Heart right ventricle (tissue), 16 donors: ENCODE data around the gene RUFY3. TPM values are rescaled to one million over a fixed set of nuclear protein-coding genes. Genes with fewer than 3 reads are reported as not detected.

Experiments
- ATAC-seq, 8 donors: fragments of 200-7000 bp; cut with Tn5 transposase; one replicate each; pipeline ENCODE4 v1.9.1; 2020; ENCODE audit warnings: mild to moderate bottlenecking in 8 of 8, moderate library complexity in 8 of 8, moderate number of reproducible peaks in 1 of 8
- DNase-seq, 2 donors: peaks; one replicate each; pipeline ENCODE4 v3.0.0-alpha.2; 2020
- H3K27ac ChIP-seq, 10 donors: fragments of 200-600 bp; sonication (generic) in 2 of 10; one replicate each; pipeline versions ENCODE4 v1.5.0 to v1.8.0; 2020 to 2022; ENCODE audit warnings: mild to moderate bottlenecking in 3 of 10
- H3K27me3 ChIP-seq, 7 donors: fragments of 200-600 bp; one replicate each; pipeline ENCODE4 v1.8.0; 2021 to 2022; ENCODE audit warnings: mild to moderate bottlenecking in 2 of 7
- H3K36me3 ChIP-seq, 9 donors: fragments of 200-600 bp; sonication (generic) in 1 of 9; one replicate each; pipeline versions ENCODE4 v1.5.0 to v1.8.0; 2020 to 2022; ENCODE audit warnings: mild to moderate bottlenecking in 2 of 9
- H3K4me1 ChIP-seq, 9 donors: fragments of 200-600 bp; sonication (generic) in 1 of 9; one replicate each; pipeline versions ENCODE4 v1.5.0 to v1.8.0; 2020 to 2022; ENCODE audit warnings: mild to moderate bottlenecking in 4 of 9
- H3K4me3 ChIP-seq, 10 donors: fragments of 200-600 bp; sonication (generic) in 2 of 10; one replicate each; pipeline versions ENCODE4 v1.5.0 to v1.8.0; 2020 to 2022; ENCODE audit warnings: mild to moderate bottlenecking in 7 of 10, moderate library complexity in 2 of 10
- H3K9me3 ChIP-seq, 11 donors: fragments of 200-600 bp in 10 of 11; sonication (generic) in 2 of 11; one replicate each; pipeline versions ENCODE4 v1.5.0 to v1.8.0; 2013 to 2022; ENCODE audit warnings: mild to moderate bottlenecking in 2 of 11, control low read depth in 1 of 11, moderate library complexity in 1 of 11
- CTCF ChIP-seq, 9 donors: fragments of 200-600 bp; sonication (generic) in 2 of 9; IDR thresholded peaks; one replicate each; pipeline versions ENCODE4 v1.5.0 to v1.8.0; 2021 to 2022; ENCODE audit warnings: antibody characterized with exemption in 9 of 9, mild to moderate bottlenecking in 5 of 9, moderate library complexity in 1 of 9
- WGBS, 2 donors: extraction: QIAGEN DNeasy Blood & Tissue Kit; methylation state at CpG; one replicate each; pipeline ENCODE4 v1.1.7; 2013; ENCODE audit warnings: inconsistent platforms in 1 of 2; 5-methylcytosine and 5-hydroxymethylcytosine counted together
- intact Hi-C, 10 donors: fragments of 100-400 bp; cut with DNase I; formaldehyde crosslinking; loops; one replicate each; pipeline versions ENCODE4 v1.11.1 to v1.14.2; 2022
- polyA plus RNA-seq, 2 donors: library from polyadenylated mRNA; stranded (reverse); fragments of 200-250 nt; gene quantifications; one replicate each; pipeline ENCODE4 v1.2.3, GENCODE V29; 2013
- total RNA-seq, 10 donors: library from RNA; stranded (reverse); fragmentation: NEBNext Ultra II Directional in 3 of 10; extraction: Animal tissue kit (Norgen Biotek cat#: 25700) in 3 of 10; gene quantifications; one replicate each; pipeline versions ENCODE4 v1.2.1 to v1.2.4, GENCODE V29; 2021 to 2023
- donor health status: Arrhythmogenic right ventricular cardiomyopathy.
- donor health status: ischemic (EF 13 %, LVEDD 7.1; RV severe dilation, severe dysfunction).
- donor health status: healthy with polysubstance abuse.
- donor health status: DM: no; HTN: yes; CAD: no.
- donor health status: DM: no; HTN: no; CAD: no.
- donor health status: ischemic (EF 25% LVEDD 6.9; RV normal size, moderate dysfunction).
- donor health status: ischemic (EF 25% LVEDD 5.7; RV mildly dilated, moderate dysfunction).
- donor health status: healthy.
- donor health status: DM: yes; HTN: yes; CAD: no.
- donor health status: Ischemic cardiomyopathy.
- donor health status: ischemic (EF 35%, LVEDD 5.7; RV mildly dilated, moderate dysfunction).
- donor health status: nonischemic (EF 11% LVEDD 7.7; RV severe dilation, severe dysfunction).
- donor health status: DM: yes; HTN: yes; CAD: no.
- donor health status: PGD.
- donor health status: ischemic (EF 29% LVEDD 5.4; RV normal size, mild dysfunction).
- donor health status: nonischemic (EF 23%, LVEDD 6.1; RV moderate dilation, normal function).

Gene RUFY3
- total and polyA plus RNA-seq, 12 donors = 13.2 to 28.7 (median 21.7) TPM

GRCh38 chr4:70808151-70808550, 86.4 kb downstream of the RUFY3 start:
- 91 to 92% methylated on average over 1 of the region's 1 CpG for WGBS, 2 donors
- TF ChIP-seq CTCF (IDR thresholded peaks at IDR 0.05) = no peak
- no peak overlapping the region for H3K27ac ChIP-seq
- DNase-seq (no peak), ATAC-seq (no peak)
- H3K9me3 ChIP-seq = no peaks in the 10 kb centered on the region
- intact Hi-C loops = no loop called here
- no peaks in the 10 kb centered on the region for H3K27me3 ChIP-seq
- H3K4me3 ChIP-seq = no peak overlapping the region
- H3K4me1 ChIP-seq = no peaks in the 10 kb centered on the region
- H3K36me3 ChIP-seq = peaks cover 0 to 54% (median 3%) of the 10 kb centered on the region in 9 donors

GRCh38 chr4:70815370-70815769, 93.6 kb downstream of the RUFY3 start:
- intact Hi-C loops = no loop called here
- no peaks in the 10 kb centered on the region for H3K27me3 ChIP-seq
- TF ChIP-seq CTCF (IDR thresholded peaks at IDR 0.05) = no peak
- ATAC-seq (no peak), DNase-seq (no peak)
- no peak overlapping the region for H3K27ac ChIP-seq
- peaks cover 0 to 29% (median 18%) of the 10 kb centered on the region in 9 donors for H3K36me3 ChIP-seq
- WGBS, 2 donors = 89 to 96% methylated on average over 1 of the region's 1 CpG
- H3K9me3 ChIP-seq = no peaks in the 10 kb centered on the region
- no peak overlapping the region for H3K4me3 ChIP-seq
- no peaks in the 10 kb centered on the region for H3K4me1 ChIP-seq

- no peaks in the 10 kb centered on the region for H3K4me1 ChIP-seq
- H3K36me3 ChIP-seq = peaks cover 0 to 45% (median 25%) of the 10 kb centered on the region in 9 donors
- H3K4me3 ChIP-seq = no peak overlapping the region
- no peak for TF ChIP-seq CTCF (IDR thresholded peaks at IDR 0.05)
- H3K27me3 ChIP-seq = no peaks in the 10 kb centered on the region
- no peaks in the 10 kb centered on the region for H3K9me3 ChIP-seq
- no peak overlapping the region for H3K27ac ChIP-seq
- ATAC-seq (no peak), DNase-seq (no peak)
- intact Hi-C loops = no loop called here
- WGBS, 2 donors = 43% methylated on average over 2 of the region's 2 CpGs
These were observed 95.1 kb downstream of the RUFY3 start for GRCh38 chr4:70816894-70817293.

GRCh38 chr4:70818173-70818855, 96.5 kb downstream of the RUFY3 start:
- intact Hi-C loops = no loop called here
- no peak for ATAC-seq
- Histone ChIP-seq H3K9me3 (no peaks in the 10 kb centered on the region), H3K4me3 (no peak overlapping the region), H3K36me3 (peaks cover 0 to 59% (median 36%) of the 10 kb centered on the region in 9 donors), H3K4me1 (no peaks in the 10 kb centered on the region), H3K27me3 (no peaks in the 10 kb centered on the region), H3K27ac (no peak overlapping the region)
- no peak for TF ChIP-seq CTCF (IDR thresholded peaks at IDR 0.05)
- DNase-seq = no peak
- 91% methylated on average over 5 of the region's 5 CpGs for WGBS, 2 donors
